HG02943 (cell line): ENCODE results near the gene ZNF12.
"Not testable (repeated sequence)": the region's sequence is repeated elsewhere in the genome, so short reads cannot be mapped to it uniquely, and the experiment has no call there.

ENCODE experiments used
- ATAC-seq: cut with Tn5 transposase; IDR thresholded peaks from one replicate; pipeline ENCODE4 v1.9.1; 2021; ENCODE audit warnings: mild to moderate bottlenecking, low read depth, moderate library complexity; ENCODE audit not compliant: unreplicated experiment

Gene ZNF12

GRCh38 chr7:6700793-6701192 is 6.0 kb downstream of the ZNF12 start:
- no peak for ATAC-seq

- ATAC-seq, result no peak
These were observed 15.1 kb downstream of the ZNF12 start for GRCh38 chr7:6691609-6692106.

DNA sequence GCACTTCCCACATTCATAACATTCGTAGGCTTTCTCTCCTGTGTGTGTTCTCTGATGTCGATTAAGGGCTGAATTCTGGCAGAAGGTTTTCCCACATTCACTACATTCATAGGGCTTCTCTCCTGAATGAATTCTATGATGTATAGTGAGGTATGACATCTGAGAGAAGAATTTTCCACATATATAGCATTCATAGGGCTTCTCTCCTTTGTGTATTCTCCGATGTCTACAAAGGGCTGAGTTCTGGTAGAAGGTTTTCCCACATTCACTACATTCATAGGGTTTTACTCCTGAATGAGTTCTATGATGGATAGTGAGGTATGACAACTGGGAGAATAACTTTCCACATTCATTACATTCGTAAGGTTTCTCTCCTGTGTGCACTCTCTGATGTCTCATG is 15.6 kb downstream of the ZNF12 start:
- no peak for ATAC-seq

- no peak for ATAC-seq
These were observed 26.6 kb downstream of the ZNF12 start for GRCh38 chr7:6680146-6680545.

- no peak for ATAC-seq
These were observed 30.8 kb downstream of the ZNF12 start for GRCh38 chr7:6675807-6676405.

DNA sequence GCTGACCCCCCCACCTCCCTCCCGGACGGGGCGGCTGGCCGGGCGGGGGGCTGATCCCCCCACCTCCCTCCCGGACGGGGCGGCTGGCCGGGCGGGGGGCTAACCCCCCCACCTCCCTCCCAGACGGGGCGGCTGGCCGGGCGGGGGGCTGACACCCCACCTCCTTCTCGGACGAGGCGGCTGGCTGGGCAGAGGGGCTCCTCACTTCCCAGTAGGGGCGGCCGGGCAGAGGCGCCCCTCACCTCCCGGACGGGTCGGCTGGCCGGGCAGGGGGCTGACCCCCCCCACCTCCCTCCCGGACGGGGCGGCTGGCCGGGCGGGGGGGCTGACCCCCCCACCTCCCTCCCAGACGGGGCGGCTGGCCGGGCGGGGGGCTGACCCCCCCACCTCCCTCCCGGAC is 35.9 kb downstream of the ZNF12 start:
- ATAC-seq, result not testable (repeated sequence)

- ATAC-seq, result no peak
These were observed 48.0 kb downstream of the ZNF12 start for GRCh38 chr7:6658618-6659345.

DNA sequence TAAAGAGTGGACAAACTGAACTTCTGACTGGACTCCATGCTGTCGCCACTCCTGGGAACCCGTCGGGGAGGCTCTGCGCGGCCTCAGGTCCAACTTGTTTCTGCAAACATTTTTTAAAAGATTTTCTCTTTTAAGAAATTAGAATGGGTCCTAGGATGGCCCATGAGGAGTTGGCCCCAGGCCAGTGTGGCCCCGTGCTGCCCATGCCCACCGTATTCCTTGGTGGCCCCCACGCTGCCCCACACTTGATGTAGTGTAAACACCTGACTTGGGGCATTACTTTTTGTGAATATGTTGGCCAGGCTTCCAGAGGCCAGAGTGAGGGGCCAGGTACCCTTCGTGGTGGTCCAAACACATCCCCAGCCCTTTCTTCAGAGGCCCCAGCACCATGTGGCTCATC is 50.3 kb downstream of the ZNF12 start:
- ATAC-seq, result no peak

- ATAC-seq, result no peak
These were observed 50.9 kb downstream of the ZNF12 start for GRCh38 chr7:6655636-6656385.

DNA sequence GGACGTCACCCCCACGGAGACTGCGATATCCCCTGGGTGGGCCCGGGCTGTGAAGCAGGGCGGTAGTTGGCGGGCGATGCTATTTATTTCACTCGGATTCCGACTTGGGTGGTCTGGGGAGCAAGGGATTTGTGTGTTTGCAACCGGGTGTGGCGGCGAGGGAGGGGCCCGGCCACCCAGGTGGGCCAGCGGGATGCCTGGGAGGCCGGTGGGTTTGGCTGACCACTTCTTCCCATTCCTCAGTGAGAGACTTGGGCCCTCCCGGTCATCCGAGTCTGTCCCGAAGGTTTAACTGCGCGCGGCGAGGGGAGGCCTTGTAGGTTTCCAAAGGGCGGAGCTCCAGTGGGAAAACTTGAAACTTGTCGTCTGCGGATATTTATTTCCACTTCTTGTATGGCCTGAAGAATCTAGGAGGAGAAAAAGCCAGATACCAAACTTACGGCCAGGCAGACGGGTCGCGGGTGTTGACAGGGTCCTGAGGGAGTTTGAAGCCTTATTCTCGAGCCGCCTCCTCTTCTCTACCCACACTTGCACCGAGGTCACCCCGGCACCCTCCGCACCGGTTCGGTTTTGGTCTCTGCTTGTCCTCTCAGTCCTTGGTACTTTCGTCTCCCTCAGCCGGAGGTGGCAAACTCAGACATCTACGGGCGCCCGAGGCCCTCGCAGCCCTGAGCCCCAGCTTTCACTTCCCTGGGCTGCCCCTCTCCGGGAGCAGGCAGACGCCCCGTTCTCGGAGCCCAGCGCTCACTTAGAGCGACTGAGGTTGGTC is 51.7 kb downstream of the ZNF12 start:
- no peak for ATAC-seq

GRCh38 chr7:6654113-6654841 is 52.5 kb downstream of the ZNF12 start:
- ATAC-seq, result no peak

- ATAC-seq, result no peak
These were observed 53.4 kb downstream of the ZNF12 start for GRCh38 chr7:6653071-6654003.

GRCh38 chr7:6652446-6653011 is 54.2 kb downstream of the ZNF12 start:
- ATAC-seq, result no peak

DNA sequence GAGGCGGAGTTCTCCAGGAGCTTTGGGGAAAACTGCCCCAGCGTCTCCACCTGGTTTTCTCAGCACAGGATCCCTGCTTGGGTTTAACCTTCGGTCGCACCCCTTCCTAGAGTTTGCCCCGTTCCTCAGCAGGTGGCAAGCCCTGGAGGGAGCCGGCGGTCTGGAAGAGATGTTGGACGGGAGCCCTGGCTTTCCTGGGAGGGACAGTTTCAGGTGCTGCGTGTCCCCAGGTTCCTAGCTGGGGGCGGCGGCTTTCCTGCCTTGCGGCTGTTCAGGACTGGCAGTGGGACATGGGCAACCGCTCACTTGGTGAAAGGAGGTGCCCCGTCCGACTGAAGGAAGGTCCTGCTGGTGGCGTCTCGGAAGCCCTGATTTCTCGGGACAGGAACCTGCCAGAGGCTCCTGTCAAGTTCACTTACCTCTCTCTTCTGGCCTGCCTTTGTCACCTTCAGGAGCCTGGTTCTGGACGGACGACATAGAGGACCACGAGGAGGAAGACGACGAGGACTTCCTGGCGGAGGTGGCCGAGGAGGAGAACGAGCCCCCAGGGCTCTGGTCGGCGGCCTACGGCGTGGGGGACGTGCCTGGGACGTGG is 54.8 kb downstream of the ZNF12 start:
- no peak for ATAC-seq

GRCh38 chr7:6650521-6651011 is 56.2 kb downstream of the ZNF12 start:
- ATAC-seq, result no peak

GRCh38 chr7:6650086-6650485 is 56.7 kb downstream of the ZNF12 start:
- no peak for ATAC-seq

DNA sequence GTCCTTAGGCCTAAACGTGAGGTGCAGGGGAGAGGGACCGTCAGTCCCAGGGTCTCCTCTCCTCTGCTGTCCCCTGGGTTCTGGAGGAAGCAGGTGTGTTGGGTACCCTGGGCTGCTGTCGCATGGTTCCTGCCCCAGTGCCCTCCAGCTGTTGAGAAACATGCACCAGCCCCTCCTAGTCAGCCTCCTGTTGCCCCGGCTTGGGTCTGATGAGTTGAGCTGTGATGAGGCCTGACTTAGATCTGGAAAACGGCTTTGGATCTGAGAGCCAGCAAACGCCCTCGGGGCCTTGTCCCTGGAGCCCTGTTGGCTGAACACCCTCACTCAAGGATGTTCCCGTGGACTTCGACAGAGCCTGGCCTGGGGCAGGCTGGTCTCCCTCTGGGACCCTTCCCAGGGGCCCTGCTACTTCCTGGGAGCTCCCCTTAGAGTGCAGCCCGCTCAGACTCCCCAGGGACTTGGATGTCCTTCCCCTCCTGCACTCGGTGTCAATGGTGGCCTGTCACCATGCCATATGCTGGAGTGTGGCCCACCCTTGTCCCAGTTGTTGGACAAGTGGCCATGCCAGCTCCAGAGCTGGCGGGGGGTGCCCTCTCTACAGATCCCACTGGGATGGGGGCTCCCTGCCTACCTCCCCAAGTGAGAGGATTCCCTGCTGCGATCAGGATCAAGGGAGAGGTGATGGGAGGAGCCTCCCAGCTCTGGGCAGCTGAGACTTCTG is 57.3 kb downstream of the ZNF12 start:
- ATAC-seq, result no peak

DNA sequence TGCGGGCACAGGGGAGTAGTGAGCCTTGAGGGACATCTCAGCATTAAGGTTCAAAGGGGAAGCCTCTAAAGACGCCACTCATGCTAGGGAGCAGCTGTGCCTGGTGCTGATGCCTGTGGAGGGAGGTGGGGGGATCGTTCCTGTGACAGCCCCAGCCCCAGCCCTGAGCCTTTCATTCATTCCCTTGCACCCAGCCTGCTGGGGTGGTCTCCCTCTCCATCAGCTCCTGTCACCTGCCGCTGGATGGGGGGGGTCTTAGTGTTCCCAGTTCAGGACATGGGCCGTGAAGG is 58.0 kb downstream of the ZNF12 start:
- ATAC-seq, result no peak
